Liver (tissue), 9 donors: ENCODE data around the gene SLCO1C1. TPM values are rescaled to one million over a fixed set of nuclear protein-coding genes. Genes with fewer than 3 reads are reported as not detected.

Experiments used
- DNase-seq: peaks from one replicate; pipeline ENCODE4 v3.0.0-alpha.2; 2017; ENCODE audit warnings: low spot score
- H3K27ac ChIP-seq, 2 donors: one replicate each; pipeline ENCODE4 v1.7.0; 2013; ENCODE audit warnings: inconsistent platforms in 2 of 2, low read length in 2 of 2, control low read depth in 1 of 2, low read depth in 1 of 2, mild to moderate bottlenecking in 1 of 2
- H3K27me3 ChIP-seq, 4 donors: one replicate each; pipeline versions ENCODE4 v1.6.1 to v1.7.0; 2013; ENCODE audit warnings: low read length in 3 of 4, inconsistent platforms in 1 of 4, mild to moderate bottlenecking in 1 of 4, moderate library complexity in 1 of 4; ENCODE audit not compliant: control insufficient read depth in 4 of 4, insufficient read depth in 4 of 4
- H3K36me3 ChIP-seq, 4 donors: one replicate each; pipeline versions ENCODE4 v1.6.1 to v1.7.0; 2013; ENCODE audit warnings: low read length in 3 of 4, mild to moderate bottlenecking in 3 of 4, low read depth in 1 of 4, moderate library complexity in 1 of 4; ENCODE audit not compliant: control insufficient read depth in 4 of 4, insufficient read depth in 3 of 4
- H3K4me1 ChIP-seq, 4 donors: one replicate each; pipeline versions ENCODE4 v1.6.1 to v1.7.0; 2013; ENCODE audit warnings: low read length in 3 of 4, mild to moderate bottlenecking in 3 of 4, moderate library complexity in 1 of 4; ENCODE audit not compliant: control insufficient read depth in 4 of 4, insufficient read depth in 4 of 4
- H3K4me3 ChIP-seq, 3 donors: one replicate each; pipeline versions ENCODE4 v1.6.1 to v1.7.0; 2013; ENCODE audit warnings: low read length in 3 of 3, control low read depth in 1 of 3, low read depth in 1 of 3, mild to moderate bottlenecking in 1 of 3
- H3K9ac ChIP-seq, 2 donors: one replicate each; pipeline ENCODE4 v1.7.0; 2013; ENCODE audit warnings: low read length in 2 of 2, mild to moderate bottlenecking in 2 of 2, moderate library complexity in 2 of 2, control low read depth in 1 of 2, low read depth in 1 of 2
- H3K9me3 ChIP-seq, 4 donors: one replicate each; pipeline versions ENCODE4 v1.6.1 to v1.7.0; 2013; ENCODE audit warnings: low read length in 3 of 4; ENCODE audit not compliant: control insufficient read depth in 4 of 4
- ATF3 ChIP-seq: IDR thresholded peaks from 2 replicates; pipeline ENCODE4 v1.6.1; 2016; ENCODE audit warnings: antibody characterized with exemption
- EGR1 ChIP-seq, 2 donors: IDR thresholded peaks; 2 replicates each; pipeline ENCODE4 v1.6.1; 2016 to 2018; ENCODE audit warnings: antibody characterized with exemption in 2 of 2, low read depth in 2 of 2
- FOXA1 ChIP-seq: IDR thresholded peaks from 2 replicates; pipeline ENCODE4 v1.6.1; 2016; ENCODE audit warnings: antibody characterized with exemption
- FOXA2 ChIP-seq: IDR thresholded peaks from 2 replicates; pipeline ENCODE4 v1.6.1; 2016; ENCODE audit warnings: antibody characterized with exemption
- HNF4A ChIP-seq, 2 donors: conservative IDR thresholded peaks; 2 replicates each; pipeline ENCODE4 v1.6.1; 2016; ENCODE audit warnings: antibody characterized with exemption in 2 of 2, mild to moderate bottlenecking in 2 of 2
- HNF4G ChIP-seq: IDR thresholded peaks from 2 replicates; pipeline ENCODE4 v1.6.1; 2016; ENCODE audit warnings: antibody characterized with exemption
- JUND ChIP-seq, 2 donors: IDR thresholded peaks; 2 replicates each; pipeline ENCODE4 v1.6.1; 2016; ENCODE audit warnings: antibody characterized with exemption in 2 of 2
- NR2F2 ChIP-seq: IDR thresholded peaks from 2 replicates; pipeline ENCODE4 v1.6.1; 2016; ENCODE audit warnings: antibody characterized with exemption
- RAD21 ChIP-seq, 2 donors: IDR thresholded peaks; 2 replicates each; pipeline ENCODE4 v1.6.1; 2016; ENCODE audit warnings: antibody characterized with exemption in 2 of 2, mild to moderate bottlenecking in 2 of 2
- RXRA ChIP-seq, 2 donors: IDR thresholded peaks; 2 replicates each; pipeline ENCODE4 v1.6.1; 2017 to 2018; ENCODE audit warnings: antibody characterized with exemption in 2 of 2, mild to moderate bottlenecking in 1 of 2
- SP1 ChIP-seq: IDR thresholded peaks from 2 replicates; pipeline ENCODE4 v1.6.1; 2018; ENCODE audit warnings: antibody characterized with exemption, mild to moderate bottlenecking
- TAF1 ChIP-seq: conservative IDR thresholded peaks from 2 replicates; pipeline ENCODE4 v1.6.1; 2016; ENCODE audit warnings: antibody characterized with exemption, mild to moderate bottlenecking
- YY1 ChIP-seq: IDR thresholded peaks from 2 replicates; pipeline ENCODE4 v1.6.1; 2016; ENCODE audit warnings: antibody characterized with exemption, mild to moderate bottlenecking
- WGBS: extraction: QIAGEN DNeasy Blood & Tissue Kit; methylation state at CpG from one replicate; pipeline ENCODE4 v1.1.7; 2013; 5-methylcytosine and 5-hydroxymethylcytosine counted together
- polyA plus RNA-seq, 2 donors: library from polyadenylated mRNA; stranded (reverse) in 1 of 2; unstranded in 1 of 2; fragments of 200-250 nt in 1 of 2; fragments of >200 nt in 1 of 2; fragmentation: Nextera tagmentation in 1 of 2; extraction: Ambion mirVana in 1 of 2; gene quantifications; one replicate each; pipeline versions ENCODE4 v1.2.1 to v1.2.3, GENCODE V29; 2013 to 2015
- total RNA-seq, 2 donors: library from RNA; depleted of rRNA; stranded (reverse); fragments of >200 nt; gene quantifications; one replicate each; pipeline ENCODE4 v1.2.3, GENCODE V29; 2014
- TF ChIP-seq, protein P1 (sequence below): IDR thresholded peaks from 2 replicates; pipeline ENCODE4 v1.6.1; 2016; ENCODE audit warnings: antibody characterized with exemption
- TF ChIP-seq, protein P2 (sequence below): IDR thresholded peaks from 2 replicates; pipeline ENCODE4 v1.6.1; 2016; ENCODE audit warnings: antibody characterized with exemption, mild to moderate bottlenecking
- TF ChIP-seq, protein P3 (sequence below): IDR thresholded peaks from 2 replicates; pipeline ENCODE4 v1.6.1; 2016; ENCODE audit warnings: antibody characterized with exemption
- TF ChIP-seq, protein P4 (sequence below): fragments of 150-350 bp; IDR thresholded peaks from 2 replicates; pipeline ENCODE4 v1.5.1; 2017; ENCODE audit warnings: improper control_type of control experiment, low read depth, low read length; ENCODE audit not compliant: missing input control
- donor health status: healthy.
- donor health status: healthy.
- donor health status: healthy.
- donor health status: healthy.
- donor health status: healthy.

SLCO1C1 gene, protein sequence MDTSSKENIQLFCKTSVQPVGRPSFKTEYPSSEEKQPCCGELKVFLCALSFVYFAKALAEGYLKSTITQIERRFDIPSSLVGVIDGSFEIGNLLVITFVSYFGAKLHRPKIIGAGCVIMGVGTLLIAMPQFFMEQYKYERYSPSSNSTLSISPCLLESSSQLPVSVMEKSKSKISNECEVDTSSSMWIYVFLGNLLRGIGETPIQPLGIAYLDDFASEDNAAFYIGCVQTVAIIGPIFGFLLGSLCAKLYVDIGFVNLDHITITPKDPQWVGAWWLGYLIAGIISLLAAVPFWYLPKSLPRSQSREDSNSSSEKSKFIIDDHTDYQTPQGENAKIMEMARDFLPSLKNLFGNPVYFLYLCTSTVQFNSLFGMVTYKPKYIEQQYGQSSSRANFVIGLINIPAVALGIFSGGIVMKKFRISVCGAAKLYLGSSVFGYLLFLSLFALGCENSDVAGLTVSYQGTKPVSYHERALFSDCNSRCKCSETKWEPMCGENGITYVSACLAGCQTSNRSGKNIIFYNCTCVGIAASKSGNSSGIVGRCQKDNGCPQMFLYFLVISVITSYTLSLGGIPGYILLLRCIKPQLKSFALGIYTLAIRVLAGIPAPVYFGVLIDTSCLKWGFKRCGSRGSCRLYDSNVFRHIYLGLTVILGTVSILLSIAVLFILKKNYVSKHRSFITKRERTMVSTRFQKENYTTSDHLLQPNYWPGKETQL
- total RNA-seq (not detected), polyA plus RNA-seq (not detected)

DNA sequence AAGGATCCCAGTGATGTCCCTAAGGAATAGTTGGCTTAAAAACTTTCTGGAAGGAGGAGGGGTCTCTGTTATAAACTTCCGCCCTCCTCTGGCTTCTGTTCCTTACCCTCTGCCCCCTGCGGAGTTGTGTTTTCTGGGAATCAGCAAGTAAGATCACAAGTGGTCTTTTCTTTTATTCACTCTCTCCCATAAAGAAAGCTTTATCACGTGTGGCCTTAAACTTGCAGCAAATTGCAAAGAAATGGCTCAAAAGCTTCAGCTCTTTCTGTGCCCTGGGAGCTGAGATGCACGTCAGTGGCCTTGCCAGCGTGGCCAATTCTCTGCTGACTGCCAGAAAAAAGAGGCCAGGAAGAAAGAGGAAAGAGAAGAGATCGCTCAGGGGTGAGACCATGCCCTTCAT lies at the start of gene SLCO1C1:
Gene SLCO1C1 (plus strand): TSS at position 101 of the 400 bp plus-strand sequence. CDS start 4,245 bp downstream, outside the sequence.
- Histone ChIP-seq H3K27ac (no peak within 1 kb of the TSS), H3K4me3 (no peak within 1 kb of the TSS), H3K9ac (no peak within 1 kb of the TSS), H3K36me3 (no peaks in the 10 kb centered on the region), H3K9me3 (no peaks in the 10 kb centered on the region), H3K27me3 (no peaks in the 10 kb centered on the region), H3K4me1 (peaks cover 0 to 6% (median 0%) of the 10 kb centered on the region in 4 donors)
- 76% methylated on average over 6 of the region's 6 CpGs for WGBS
- no peak for TF ChIP-seq FOXA1
- no peak for TF ChIP-seq RXRA (IDR thresholded peaks at IDR 0.05)
- no peak for TF ChIP-seq FOXA2
- TF ChIP-seq ATF3 = no peak
- TF ChIP-seq HNF4A (conservative IDR thresholded peaks at IDR 0.05) = no peak
- no peak for TF ChIP-seq NR2F2
- DNase-seq = no peak

DNA sequence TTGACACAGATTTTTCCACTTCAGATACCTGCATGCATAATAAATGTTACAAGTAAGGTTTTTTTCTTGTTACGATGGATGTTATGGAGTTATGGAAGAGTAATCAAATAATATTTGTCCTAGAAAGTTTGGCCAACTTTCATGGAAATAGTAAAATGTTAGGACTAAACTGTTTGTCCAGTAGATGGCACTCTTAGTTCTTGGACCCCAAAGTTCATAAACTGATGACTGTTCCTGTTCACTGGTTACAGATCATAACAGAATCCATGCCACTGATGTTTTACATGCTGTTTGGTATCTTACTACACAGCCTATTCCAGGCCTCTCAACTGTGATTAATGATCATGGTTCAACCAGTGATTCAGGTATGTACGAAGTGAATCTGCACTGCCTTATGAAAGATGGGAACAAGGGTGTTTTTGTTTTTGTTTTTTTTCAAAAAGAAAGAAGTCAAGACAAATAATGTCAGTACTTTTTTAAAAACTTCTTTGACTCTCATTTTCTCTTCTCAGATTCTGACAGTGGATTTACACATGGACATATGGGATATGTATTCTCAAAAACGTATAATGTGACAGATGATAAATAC lies 48.8 kb upstream of the SLCO1C1 start:
- no peak overlapping the region for H3K9ac ChIP-seq
- H3K4me1 ChIP-seq = no peaks in the 10 kb centered on the region
- WGBS = 54% methylated on average over 3 of the region's 3 CpGs
- TF ChIP-seq RAD21 (IDR thresholded peaks at IDR 0.05) (peak; percentile 83 to 91), EGR1 (IDR thresholded peaks at IDR 0.05; ENCODE audit: low read depth in 2 of 2) (no peak), YY1 (peak; percentile 21), NR2F2 (no peak), HNF4A (conservative IDR thresholded peaks at IDR 0.05) (no peak), JUND (IDR thresholded peaks at IDR 0.05) (no peak), HNF4G (no peak), RXRA (IDR thresholded peaks at IDR 0.05) (peak; percentile 10 to 13), ATF3 (no peak), FOXA2 (no peak), TAF1 (no peak), SP1 (no peak)
- TF ChIP-seq, protein P1, sequence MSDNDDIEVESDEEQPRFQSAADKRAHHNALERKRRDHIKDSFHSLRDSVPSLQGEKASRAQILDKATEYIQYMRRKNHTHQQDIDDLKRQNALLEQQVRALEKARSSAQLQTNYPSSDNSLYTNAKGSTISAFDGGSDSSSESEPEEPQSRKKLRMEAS = no peak
- TF ChIP-seq, protein P2, sequence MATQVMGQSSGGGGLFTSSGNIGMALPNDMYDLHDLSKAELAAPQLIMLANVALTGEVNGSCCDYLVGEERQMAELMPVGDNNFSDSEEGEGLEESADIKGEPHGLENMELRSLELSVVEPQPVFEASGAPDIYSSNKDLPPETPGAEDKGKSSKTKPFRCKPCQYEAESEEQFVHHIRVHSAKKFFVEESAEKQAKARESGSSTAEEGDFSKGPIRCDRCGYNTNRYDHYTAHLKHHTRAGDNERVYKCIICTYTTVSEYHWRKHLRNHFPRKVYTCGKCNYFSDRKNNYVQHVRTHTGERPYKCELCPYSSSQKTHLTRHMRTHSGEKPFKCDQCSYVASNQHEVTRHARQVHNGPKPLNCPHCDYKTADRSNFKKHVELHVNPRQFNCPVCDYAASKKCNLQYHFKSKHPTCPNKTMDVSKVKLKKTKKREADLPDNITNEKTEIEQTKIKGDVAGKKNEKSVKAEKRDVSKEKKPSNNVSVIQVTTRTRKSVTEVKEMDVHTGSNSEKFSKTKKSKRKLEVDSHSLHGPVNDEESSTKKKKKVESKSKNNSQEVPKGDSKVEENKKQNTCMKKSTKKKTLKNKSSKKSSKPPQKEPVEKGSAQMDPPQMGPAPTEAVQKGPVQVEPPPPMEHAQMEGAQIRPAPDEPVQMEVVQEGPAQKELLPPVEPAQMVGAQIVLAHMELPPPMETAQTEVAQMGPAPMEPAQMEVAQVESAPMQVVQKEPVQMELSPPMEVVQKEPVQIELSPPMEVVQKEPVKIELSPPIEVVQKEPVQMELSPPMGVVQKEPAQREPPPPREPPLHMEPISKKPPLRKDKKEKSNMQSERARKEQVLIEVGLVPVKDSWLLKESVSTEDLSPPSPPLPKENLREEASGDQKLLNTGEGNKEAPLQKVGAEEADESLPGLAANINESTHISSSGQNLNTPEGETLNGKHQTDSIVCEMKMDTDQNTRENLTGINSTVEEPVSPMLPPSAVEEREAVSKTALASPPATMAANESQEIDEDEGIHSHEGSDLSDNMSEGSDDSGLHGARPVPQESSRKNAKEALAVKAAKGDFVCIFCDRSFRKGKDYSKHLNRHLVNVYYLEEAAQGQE = no peak
- TF ChIP-seq, protein P3, sequence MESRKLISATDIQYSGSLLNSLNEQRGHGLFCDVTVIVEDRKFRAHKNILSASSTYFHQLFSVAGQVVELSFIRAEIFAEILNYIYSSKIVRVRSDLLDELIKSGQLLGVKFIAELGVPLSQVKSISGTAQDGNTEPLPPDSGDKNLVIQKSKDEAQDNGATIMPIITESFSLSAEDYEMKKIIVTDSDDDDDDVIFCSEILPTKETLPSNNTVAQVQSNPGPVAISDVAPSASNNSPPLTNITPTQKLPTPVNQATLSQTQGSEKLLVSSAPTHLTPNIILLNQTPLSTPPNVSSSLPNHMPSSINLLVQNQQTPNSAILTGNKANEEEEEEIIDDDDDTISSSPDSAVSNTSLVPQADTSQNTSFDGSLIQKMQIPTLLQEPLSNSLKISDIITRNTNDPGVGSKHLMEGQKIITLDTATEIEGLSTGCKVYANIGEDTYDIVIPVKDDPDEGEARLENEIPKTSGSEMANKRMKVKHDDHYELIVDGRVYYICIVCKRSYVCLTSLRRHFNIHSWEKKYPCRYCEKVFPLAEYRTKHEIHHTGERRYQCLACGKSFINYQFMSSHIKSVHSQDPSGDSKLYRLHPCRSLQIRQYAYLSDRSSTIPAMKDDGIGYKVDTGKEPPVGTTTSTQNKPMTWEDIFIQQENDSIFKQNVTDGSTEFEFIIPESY = no peak
- TF ChIP-seq, protein P4, sequence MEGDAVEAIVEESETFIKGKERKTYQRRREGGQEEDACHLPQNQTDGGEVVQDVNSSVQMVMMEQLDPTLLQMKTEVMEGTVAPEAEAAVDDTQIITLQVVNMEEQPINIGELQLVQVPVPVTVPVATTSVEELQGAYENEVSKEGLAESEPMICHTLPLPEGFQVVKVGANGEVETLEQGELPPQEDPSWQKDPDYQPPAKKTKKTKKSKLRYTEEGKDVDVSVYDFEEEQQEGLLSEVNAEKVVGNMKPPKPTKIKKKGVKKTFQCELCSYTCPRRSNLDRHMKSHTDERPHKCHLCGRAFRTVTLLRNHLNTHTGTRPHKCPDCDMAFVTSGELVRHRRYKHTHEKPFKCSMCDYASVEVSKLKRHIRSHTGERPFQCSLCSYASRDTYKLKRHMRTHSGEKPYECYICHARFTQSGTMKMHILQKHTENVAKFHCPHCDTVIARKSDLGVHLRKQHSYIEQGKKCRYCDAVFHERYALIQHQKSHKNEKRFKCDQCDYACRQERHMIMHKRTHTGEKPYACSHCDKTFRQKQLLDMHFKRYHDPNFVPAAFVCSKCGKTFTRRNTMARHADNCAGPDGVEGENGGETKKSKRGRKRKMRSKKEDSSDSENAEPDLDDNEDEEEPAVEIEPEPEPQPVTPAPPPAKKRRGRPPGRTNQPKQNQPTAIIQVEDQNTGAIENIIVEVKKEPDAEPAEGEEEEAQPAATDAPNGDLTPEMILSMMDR = peak; percentile 57
- H3K9me3 ChIP-seq = no peaks in the 10 kb centered on the region
- H3K27me3 ChIP-seq = no peaks in the 10 kb centered on the region
- no peaks in the 10 kb centered on the region for H3K36me3 ChIP-seq
- no peak overlapping the region for H3K27ac ChIP-seq
- DNase-seq = no peak
- H3K4me3 ChIP-seq = no peak overlapping the region
